GM18867 (cell line): Measurements from ENCODE around the gene CYP2B6.
"Not testable (repeated sequence)": the region's sequence is repeated elsewhere in the genome, so short reads cannot be mapped to it uniquely, and the experiment has no call there.

Experiments used
- ATAC-seq: cut with Tn5 transposase; IDR thresholded peaks from one replicate; pipeline ENCODE4 v1.9.1; 2021; ENCODE audit warnings: mild to moderate bottlenecking, moderate library complexity; ENCODE audit not compliant: unreplicated experiment

CYP2B6 gene

DNA sequence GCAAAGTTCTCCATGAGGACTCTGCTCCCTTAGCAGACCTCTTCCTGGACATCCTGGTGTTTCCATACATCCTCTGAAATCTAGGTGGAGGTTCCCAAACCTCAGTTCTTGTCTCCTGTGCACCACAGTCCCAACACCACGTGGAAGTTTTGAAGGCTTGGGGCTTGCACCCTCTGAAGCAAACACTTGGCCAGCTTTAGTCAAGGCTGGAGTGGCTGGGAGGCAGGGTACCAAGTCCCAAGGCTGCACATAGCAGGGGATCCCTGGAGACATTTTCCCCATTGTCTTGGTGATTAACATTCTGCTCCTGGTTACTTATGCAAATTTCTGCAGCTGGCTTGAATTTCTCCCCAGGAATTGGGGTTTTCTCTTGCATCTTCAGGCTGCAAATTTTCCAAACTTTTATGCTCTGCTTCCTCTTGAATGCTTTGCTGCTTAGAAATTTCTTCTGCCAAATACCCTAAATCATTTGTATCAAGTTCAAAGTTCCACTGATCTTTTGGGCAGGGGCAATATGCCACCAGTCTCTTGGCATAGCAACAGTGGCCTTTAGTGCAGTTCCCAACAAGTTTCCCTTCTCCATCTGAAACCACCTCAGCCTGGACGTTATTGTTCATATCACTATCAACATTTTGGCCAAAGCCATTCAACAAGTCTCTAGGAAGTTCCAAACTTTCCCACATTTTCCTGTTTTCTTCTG lies 10.2 kb upstream of the CYP2B6 start:
- ATAC-seq: not testable (repeated sequence)

GRCh38 chr19:40981591-40981990 lies 9.5 kb upstream of the CYP2B6 start:
- ATAC-seq: no peak

- no peak for ATAC-seq
Observed at GRCh38 chr19:40982594-40983101, 8.4 kb upstream of the CYP2B6 start.

GRCh38 chr19:40989453-40989852 lies 1.6 kb upstream of the CYP2B6 start:
- ATAC-seq: no peak

DNA sequence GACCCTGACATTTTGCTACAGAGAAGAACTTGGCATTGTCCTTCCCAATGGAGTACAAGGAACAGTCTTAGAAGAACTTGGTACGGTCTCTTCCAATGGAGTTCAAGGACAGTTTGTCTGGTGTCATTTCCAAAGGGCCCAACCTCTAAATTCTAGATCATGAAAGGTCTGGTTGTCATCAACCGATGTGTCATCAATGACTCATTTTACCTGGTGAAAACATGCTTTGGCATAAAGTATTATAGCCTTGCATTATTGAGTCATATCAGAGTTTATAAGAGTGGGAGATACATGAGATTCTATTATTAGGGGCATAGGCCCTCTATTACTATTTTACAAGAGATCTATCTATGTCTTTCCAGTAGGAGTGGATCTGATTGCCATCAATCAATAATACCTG lies 4.3 kb downstream of the CYP2B6 start:
- no peak for ATAC-seq

GRCh38 chr19:40999018-40999417 lies 7.9 kb downstream of the CYP2B6 start:
- ATAC-seq: not testable (repeated sequence)

GRCh38 chr19:41000310-41000737 lies 9.2 kb downstream of the CYP2B6 start:
- no peak for ATAC-seq

DNA sequence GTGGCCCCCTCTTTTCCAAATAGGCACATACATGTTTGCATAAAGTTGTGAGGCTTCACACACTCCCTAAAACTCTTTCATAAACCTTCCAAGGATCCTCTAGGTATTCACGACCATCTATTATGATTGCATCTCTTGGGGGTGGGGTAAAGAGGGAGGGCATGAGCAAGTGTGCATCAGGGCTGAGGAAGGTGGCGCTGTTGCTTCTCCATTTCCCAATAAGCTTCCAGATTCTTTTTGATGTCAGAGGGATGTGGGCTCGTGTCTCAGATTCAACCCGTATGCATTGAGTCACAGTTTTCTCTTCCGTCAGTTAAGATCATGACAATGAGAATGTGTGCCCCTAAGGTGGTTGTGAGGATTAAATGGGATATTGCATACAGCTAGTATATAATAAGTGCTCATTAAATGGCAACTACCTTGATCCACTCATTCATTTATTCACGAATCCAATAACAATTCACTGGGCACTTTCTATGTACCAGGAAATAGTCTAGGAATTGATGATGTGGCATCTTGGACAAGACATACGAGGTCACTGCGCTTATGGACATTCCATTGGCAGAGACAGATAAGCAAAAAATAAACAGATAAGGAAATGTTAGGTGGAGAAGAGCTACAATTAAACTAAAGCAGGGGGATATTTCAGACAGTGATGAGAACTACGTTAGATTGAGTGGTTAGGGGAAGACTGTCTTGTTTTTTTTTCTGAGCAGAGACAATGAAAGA lies 10.3 kb downstream of the CYP2B6 start:
- ATAC-seq: no peak

DNA sequence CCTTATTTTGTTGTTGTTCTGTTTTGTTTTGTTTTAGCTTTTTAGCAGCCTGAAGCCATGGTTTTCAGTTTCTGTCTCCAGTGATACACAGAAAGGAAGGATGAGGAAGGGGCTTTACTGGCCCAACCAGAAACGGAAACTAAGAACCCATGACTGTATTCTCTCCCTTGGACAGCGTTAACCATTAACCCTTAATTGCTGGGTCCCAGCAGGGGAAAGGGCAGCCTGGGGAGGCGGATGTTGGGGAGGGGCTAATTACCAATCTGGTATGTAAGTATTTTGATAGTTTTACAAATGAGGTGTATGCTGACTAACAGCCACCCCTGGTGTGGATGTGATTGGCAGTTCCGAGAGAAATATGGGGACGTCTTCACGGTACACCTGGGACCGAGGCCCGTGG lies 12.6 kb downstream of the CYP2B6 start:
- ATAC-seq: not testable (repeated sequence)

DNA sequence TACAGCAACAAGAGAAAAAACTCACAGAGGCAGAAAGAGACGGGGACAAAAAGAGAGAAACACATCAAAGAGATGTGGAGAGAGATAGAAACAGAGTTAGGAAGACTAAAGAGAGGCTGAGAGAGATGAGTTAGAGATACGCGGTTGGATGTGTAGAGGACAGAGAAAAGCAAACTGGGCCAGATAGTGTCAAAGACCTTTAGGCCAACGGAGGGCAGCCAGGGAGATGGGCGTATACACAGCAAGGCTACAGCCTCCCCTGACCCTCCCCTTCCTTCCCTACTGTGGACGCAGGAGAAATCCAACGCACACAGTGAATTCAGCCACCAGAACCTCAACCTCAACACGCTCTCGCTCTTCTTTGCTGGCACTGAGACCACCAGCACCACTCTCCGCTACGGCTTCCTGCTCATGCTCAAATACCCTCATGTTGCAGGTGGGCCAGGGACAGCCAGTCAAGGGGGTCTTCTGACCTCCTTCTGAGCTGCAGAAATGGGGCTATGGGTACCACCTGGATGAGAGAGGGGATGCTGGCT lies 18.7 kb downstream of the CYP2B6 start:
- ATAC-seq: no peak

GRCh38 chr19:41013359-41013758 lies 22.3 kb downstream of the CYP2B6 start:
- ATAC-seq: no peak

DNA sequence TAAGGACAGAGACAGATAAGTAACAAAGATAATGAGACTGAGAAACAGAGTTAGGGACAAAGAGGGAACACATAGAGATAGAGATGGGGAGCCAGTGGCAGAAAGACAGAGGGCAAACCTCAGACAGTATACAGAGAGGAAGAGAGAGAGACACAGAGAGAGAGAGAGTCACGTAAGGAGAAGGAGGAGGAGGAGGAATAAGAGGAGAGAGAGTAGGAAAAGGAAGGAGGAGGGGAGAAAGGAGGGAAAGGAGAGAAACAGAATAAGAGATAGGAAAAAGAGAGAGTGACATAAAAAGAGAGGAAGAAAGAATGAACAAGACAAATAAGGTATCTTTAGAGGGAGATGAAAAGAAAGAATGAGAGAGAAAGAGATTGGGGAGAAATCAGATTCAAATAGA lies 23.6 kb downstream of the CYP2B6 start:
- no peak for ATAC-seq

- no peak for ATAC-seq
Observed at GRCh38 chr19:41016488-41017071, 25.5 kb downstream of the CYP2B6 start.

DNA sequence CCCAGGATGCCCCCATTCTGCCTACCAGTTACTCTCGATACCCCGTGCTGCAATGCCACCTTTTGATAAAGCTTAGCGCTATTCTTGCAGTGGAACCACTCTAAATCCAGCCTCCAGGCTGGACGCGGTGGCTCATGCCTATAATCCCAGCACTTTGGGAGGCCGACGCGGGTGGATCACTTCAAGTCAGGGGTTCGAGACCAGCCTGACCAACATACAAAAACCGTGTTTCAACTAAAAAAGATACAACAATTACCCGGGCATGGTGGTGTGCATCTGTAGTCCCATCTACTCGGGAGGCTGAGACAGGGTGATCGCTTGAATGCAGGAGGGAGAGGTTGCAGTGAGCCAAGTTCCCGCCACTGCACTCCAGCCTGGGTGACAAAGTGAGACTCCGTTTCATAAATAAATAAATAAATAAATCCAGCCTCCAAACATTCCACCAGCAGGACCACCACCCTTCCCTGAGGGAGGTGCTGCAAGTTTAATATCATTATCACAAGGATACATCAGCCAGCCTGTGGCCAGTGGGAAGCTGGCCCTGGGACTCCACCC lies 27.7 kb downstream of the CYP2B6 start:
- ATAC-seq: no peak

GRCh38 chr19:41019346-41019745 lies 28.3 kb downstream of the CYP2B6 start:
- no peak for ATAC-seq

DNA sequence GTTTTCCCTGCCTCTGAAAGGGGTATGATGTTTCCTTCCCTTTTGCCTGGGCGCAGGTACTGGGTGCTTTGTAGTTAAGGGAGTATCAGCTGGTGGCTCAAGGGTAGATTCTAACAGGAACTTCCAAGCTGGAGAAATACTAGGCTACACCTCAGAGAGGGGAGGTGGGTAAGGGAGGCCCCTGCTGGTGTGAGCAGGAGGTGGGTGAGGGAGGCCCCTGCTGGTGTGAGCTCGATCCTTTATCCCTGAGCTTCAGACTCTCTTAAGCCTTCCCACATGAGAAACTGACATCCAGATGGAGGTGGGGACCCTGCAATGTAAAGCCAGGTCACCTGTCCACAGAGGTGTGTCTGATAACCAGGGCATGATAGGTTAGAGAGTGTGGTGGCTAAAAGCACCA lies 32.1 kb downstream of the CYP2B6 start:
- ATAC-seq: no peak

GRCh38 chr19:41025411-41025810 lies 34.3 kb downstream of the CYP2B6 start:
- no peak for ATAC-seq

- ATAC-seq: no peak
Observed at GRCh38 chr19:41025871-41026270, 34.8 kb downstream of the CYP2B6 start.

DNA sequence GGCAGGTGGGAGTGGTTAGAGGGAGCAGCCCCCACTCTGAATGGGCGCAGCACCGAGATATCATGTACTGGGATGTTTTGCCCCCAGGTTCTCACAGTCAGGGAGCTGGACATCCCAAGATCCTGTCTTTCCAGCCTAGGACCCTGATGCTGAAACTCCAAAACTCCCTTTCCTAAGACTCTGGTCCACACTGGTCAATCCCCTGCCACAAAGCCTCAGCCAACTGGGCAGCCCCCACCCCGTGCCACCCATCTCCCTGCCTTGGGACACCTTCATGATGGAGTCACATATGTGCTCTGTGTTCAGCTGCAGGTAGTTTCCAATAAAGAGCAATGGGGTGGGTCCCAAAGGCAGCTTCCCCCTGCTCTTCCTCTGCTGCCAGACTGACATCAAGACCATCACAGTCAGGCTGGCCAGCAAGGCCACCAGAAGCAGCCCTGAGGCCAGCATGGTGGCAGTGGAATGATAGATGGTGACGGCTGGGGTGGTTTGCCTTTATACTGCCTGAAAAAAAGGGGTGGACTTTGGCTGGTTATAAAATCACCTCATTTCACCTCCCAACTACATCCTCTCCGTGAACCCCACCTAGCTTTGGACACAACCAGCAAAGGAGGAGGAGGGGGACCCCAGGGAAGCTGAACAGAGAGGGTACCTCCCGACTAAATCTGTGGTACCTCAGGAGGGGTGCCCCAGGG lies 36.3 kb downstream of the CYP2B6 start:
- ATAC-seq: no peak

DNA sequence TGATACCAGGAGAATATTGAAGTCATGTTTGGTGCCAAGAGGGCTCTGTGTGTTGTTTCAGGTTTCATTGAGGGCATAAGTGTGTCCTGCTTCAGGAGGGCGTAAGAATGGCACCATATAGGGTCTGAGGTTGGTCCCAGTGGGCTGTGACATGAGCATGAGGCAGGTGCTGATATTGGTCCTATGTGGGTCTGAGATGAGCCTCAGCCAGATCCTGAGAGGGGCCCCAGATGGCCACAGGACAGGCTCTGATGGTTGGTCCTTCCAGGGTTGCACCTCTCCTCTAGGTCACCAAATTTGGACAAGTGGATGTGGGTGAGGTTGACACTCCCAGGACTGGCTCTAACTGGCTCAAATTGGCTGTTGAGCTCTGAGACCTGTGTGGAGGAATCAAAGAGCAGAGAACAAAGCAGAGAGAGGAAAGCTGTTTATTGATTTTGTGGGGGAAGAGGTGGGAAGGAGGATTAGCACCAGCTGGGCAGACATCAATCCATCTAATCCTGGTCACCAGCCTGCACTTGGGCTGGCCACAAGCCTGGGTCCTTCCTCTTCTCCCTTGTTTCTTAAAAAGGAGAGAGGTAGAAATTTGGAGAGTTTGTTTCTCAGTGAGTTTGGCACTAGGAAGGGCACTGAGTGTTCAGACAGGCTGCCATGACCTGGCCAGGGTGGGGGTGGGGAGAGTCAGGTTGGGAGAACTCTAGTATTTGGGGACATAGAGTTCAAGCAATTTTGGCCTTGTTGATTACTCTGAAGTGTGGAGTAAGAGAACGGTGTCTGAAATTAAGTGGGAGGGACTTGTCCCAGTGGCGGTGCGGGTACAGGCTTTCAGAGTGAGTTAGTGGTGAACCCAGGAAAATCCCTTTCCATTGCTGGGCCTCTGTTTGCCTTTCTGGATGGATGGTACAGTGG lies 38.7 kb downstream of the CYP2B6 start:
- no peak for ATAC-seq
